ENCODE results near the gene MPC1. TPM values are rescaled to one million over a fixed set of nuclear protein-coding genes. Genes with fewer than 3 reads are reported as not detected.

The MPC1 gene
- total and polyA plus RNA-seq, 5 donors from 2014 or later: 25.7 to 92.1 (median 76.6) TPM

DNA sequence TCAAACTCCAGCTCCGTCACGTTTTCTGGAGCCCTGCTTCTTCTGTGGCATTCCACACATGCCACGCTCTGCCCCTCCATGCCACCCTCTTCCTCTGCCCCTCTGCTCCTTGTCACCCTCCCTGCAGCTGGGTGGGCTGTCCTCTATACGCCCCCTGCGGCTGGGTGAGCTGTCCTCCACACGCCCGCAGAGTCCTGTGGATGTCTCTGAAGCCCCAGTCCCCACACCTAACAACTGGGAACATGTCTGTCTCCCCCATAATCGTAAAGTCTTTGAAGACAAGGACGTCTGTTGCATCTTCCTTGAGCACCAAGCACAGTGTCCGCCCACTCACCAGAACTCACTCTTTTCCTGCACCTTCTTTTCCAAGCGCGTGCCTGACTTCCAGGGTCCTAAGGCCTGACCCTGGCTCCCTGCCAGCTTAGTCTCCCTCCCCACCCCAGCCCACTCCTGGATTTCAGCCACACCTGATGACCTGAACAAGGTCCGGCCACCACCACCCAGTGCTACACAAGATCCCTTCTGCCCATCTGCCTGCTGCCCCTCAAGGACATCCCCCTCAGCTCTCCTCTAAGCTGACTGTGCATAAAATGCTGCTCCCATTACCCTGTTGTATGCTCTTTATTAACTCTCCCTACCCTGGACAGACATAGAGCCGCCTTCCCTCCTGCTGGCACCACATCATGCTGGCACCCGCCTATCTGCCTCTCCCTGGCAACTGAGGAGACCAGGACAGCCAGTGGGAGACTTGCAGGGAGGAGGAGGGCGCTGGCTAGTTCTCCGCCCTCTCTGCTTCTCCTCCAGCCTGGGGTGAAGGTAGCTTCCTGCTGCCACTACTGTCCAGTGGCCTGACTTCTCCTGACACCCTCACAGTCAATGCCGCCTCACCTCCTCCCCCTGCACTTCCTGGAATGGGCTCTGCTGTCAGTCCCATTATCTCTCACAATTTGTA is 63.8 kb downstream of the MPC1 start:
- Histone ChIP-seq H3K36me3 (ENCODE audit: control insufficient read depth, insufficient read depth, low read length) (peaks cover 22% of the 10 kb centered on the region), H3K9me3 (ENCODE audit: control insufficient read depth in 2 of 2, low read length in 2 of 2) (no peaks in the 10 kb centered on the region), H3K4me1 (ENCODE audit: control insufficient read depth, insufficient read depth, low read length, poor library complexity, severe bottlenecking) (no peaks in the 10 kb centered on the region), H3K27me3 (ENCODE audit: control insufficient read depth, insufficient read depth, low read length) (no peaks in the 10 kb centered on the region), H3K4me3 (ENCODE audit: low read depth, low read length) (no peak overlapping the region), H3K27ac (ENCODE audit: insufficient read depth, low read length, poor library complexity, severe bottlenecking) (no peak overlapping the region)
- DNase-seq: no peak
- H3K27ac Mint-ChIP-seq: peak overlapping the region in 1 of 3 donors; percentile 56
- H3K9me3 Mint-ChIP-seq: no peaks in the 10 kb centered on the region
- peaks cover 0 to 5% (median 2%) of the 10 kb centered on the region in 4 donors for H3K4me1 Mint-ChIP-seq
- ATAC-seq (ENCODE audit: low read depth in 2 of 2): no peak
- H3K36me3 Mint-ChIP-seq: peaks cover 19% of the 10 kb centered on the region
- H3K4me3 Mint-ChIP-seq: no peak overlapping the region
- H3K27me3 Mint-ChIP-seq: no peaks in the 10 kb centered on the region

DNA sequence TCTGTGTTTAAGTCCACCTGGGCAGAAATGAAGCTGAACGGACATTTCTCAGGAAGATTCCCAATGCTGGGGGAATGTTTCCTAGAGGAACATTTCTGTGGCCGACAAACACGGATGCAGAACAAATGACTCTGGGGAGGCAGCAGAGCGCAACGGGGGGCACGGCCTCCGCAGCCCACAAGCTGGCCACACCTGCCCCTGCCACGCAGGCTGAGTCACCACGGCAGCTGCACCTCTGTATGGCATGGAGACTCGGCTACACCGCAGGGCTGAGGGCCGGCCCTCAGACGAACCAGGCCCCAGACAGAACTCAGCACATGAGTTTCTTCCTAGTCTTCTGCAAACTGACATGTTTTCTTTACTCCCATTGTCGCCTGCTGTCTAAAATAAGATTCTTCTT is 64.5 kb downstream of the MPC1 start:
- Histone ChIP-seq H3K4me3 (ENCODE audit: low read depth, low read length) (no peak overlapping the region), H3K9me3 (ENCODE audit: control insufficient read depth in 2 of 2, low read length in 2 of 2) (no peaks in the 10 kb centered on the region), H3K4me1 (ENCODE audit: control insufficient read depth, insufficient read depth, low read length, poor library complexity, severe bottlenecking) (no peaks in the 10 kb centered on the region), H3K27me3 (ENCODE audit: control insufficient read depth, insufficient read depth, low read length) (no peaks in the 10 kb centered on the region), H3K36me3 (ENCODE audit: control insufficient read depth, insufficient read depth, low read length) (peaks cover 21% of the 10 kb centered on the region), H3K27ac (ENCODE audit: insufficient read depth, low read length, poor library complexity, severe bottlenecking) (no peak overlapping the region)
- ATAC-seq (ENCODE audit: low read depth in 2 of 2) (no peak), DNase-seq (no peak)
- Mint-ChIP-seq H3K27ac (no peak overlapping the region), H3K4me3 (no peak overlapping the region), H3K9me3 (no peaks in the 10 kb centered on the region), H3K36me3 (peaks cover 17% of the 10 kb centered on the region), H3K4me1 (peaks cover 0 to 3% (median 1%) of the 10 kb centered on the region in 4 donors), H3K27me3 (peaks cover under 1% of the 10 kb centered on the region)

DNA sequence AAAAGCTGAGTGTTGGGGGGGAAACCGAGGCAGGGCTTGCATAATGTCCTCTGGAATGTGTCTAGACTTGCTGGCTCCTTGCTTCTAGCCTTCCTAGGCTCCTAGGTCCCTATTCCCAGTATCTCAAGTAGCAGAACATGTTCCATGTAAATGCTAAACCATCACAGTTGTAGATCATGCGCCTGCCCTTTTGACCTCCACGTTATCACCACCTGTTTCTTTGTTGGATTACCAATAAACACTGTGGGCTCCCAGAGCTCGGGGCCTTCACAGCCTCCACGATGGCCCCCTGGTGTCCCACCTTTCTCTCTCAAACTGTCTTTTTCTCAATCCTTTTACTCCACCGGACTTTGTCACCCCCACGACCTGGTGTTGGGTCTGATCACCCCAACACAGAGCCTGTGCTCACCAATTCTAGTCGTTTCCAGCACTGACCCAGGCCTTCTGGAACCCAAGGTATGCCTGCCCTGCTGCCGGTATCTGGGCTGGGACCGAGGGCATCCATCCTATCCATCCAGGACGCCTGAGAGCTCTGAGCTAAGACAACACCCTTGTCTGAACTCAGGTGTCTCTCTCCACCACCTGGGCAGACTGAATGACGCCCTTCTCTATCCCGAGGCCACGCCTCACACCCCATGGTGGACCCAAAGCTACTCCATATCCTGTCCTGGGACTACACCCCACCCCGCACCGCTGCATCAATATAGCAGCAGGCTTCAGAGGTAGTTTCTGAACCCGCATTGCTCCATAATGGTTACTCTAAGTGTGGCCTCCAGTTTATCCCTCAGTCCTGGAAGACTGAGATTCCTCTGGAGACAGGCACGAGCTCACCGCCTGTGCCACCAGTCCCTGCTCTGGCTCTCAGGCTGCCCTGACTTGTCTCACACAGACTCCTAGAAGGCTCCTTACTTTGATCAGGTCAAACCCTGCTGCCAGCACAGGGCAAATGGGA is 65.2 kb downstream of the MPC1 start:
- ATAC-seq (ENCODE audit: low read depth in 2 of 2) (no peak), DNase-seq (no peak)
- Mint-ChIP-seq H3K4me1 (no peaks in the 10 kb centered on the region), H3K27me3 (peaks cover 5% of the 10 kb centered on the region), H3K9me3 (no peaks in the 10 kb centered on the region), H3K36me3 (peaks cover 15% of the 10 kb centered on the region), H3K4me3 (no peak overlapping the region), H3K27ac (peak overlapping the region in 1 of 3 donors; percentile 76)
- H3K27ac ChIP-seq (ENCODE audit: insufficient read depth, low read length, poor library complexity, severe bottlenecking): no peak overlapping the region
- H3K4me1 ChIP-seq (ENCODE audit: control insufficient read depth, insufficient read depth, low read length, poor library complexity, severe bottlenecking): no peaks in the 10 kb centered on the region
- H3K4me3 ChIP-seq (ENCODE audit: low read depth, low read length): no peak overlapping the region
- H3K27me3 ChIP-seq (ENCODE audit: control insufficient read depth, insufficient read depth, low read length): no peaks in the 10 kb centered on the region
- no peaks in the 10 kb centered on the region for H3K9me3 ChIP-seq (ENCODE audit: control insufficient read depth in 2 of 2, low read length in 2 of 2)
- H3K36me3 ChIP-seq (ENCODE audit: control insufficient read depth, insufficient read depth, low read length): peaks cover 17% of the 10 kb centered on the region

DNA sequence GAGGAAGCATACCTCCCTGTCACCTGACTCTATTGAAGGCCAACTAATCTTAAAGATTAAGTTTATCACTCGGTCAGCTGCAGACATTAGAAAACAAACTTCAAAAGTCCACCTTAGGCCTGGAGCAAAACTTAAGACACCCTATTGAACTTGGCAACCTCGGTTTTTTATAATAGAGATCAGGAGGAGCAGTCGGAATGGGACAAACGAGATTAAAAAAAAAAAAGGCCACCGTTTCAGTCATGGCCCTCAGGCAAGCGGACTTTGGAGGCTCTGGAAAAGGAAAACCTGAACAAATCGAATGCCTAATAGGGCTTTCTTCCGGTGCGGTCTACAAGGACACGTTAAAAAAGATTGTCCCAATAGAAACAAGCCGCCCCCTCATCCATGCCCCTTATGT is 67.3 kb downstream of the MPC1 start:
- Mint-ChIP-seq H3K36me3 (peaks cover 15% of the 10 kb centered on the region), H3K27ac (peak overlapping the region in 1 of 3 donors; percentile 14), H3K4me1 (no peaks in the 10 kb centered on the region), H3K9me3 (no peaks in the 10 kb centered on the region), H3K4me3 (no peak overlapping the region), H3K27me3 (peaks cover 5% of the 10 kb centered on the region)
- Histone ChIP-seq H3K9me3 (ENCODE audit: control insufficient read depth in 2 of 2, low read length in 2 of 2) (no peaks in the 10 kb centered on the region), H3K27ac (ENCODE audit: insufficient read depth, low read length, poor library complexity, severe bottlenecking) (no peak overlapping the region), H3K27me3 (ENCODE audit: control insufficient read depth, insufficient read depth, low read length) (no peaks in the 10 kb centered on the region), H3K36me3 (ENCODE audit: control insufficient read depth, insufficient read depth, low read length) (peaks cover 4% of the 10 kb centered on the region), H3K4me1 (ENCODE audit: control insufficient read depth, insufficient read depth, low read length, poor library complexity, severe bottlenecking) (no peaks in the 10 kb centered on the region), H3K4me3 (ENCODE audit: low read depth, low read length) (no peak overlapping the region)
- no peak for ATAC-seq (ENCODE audit: low read depth in 2 of 2)
- no peak for DNase-seq

Other genes with a start within 250 kb of the MPC1 start
- not detected for gene TBXT, start 215.1 kb downstream of the MPC1 start, total RNA-seq
- not detected for gene TBXT, start 215.1 kb downstream of the MPC1 start, polyA plus RNA-seq
- not detected for gene PRR18, start 74.5 kb downstream of the MPC1 start, total RNA-seq
- not detected for gene PRR18, start 74.5 kb downstream of the MPC1 start, polyA plus RNA-seq
- gene SFT2D1, start 40.4 kb downstream of the MPC1 start, total RNA-seq: 23.7 TPM
- 100 to 1,000 TPM in 3 of 4 donors, 10 to 100 TPM in 1; 75.8 to 109 (median 106) TPM for gene SFT2D1, start 40.4 kb downstream of the MPC1 start, polyA plus RNA-seq
- 0.52 TPM for gene RAMACL, start 203.7 kb upstream of the MPC1 start, total RNA-seq
- under 1 TPM; 0.16 to 0.35 (median 0.30) TPM for gene RAMACL, start 203.7 kb upstream of the MPC1 start, polyA plus RNA-seq
- gene RPS6KA2, start 244.3 kb upstream of the MPC1 start, total RNA-seq: 5.2 TPM
- gene RPS6KA2, start 244.3 kb upstream of the MPC1 start, polyA plus RNA-seq: 1 to 10 TPM; 3.3 to 7.4 (median 4.6) TPM